HG02759 (cell line): ENCODE measurements around the gene UBE2E2.
A peak's percentile ranks its signal among the peaks of the same experiment; 100 is the strongest.
"Not testable (repeated sequence)": the region's sequence is repeated elsewhere in the genome, so short reads cannot be mapped to it uniquely, and the experiment has no call there.

Source experiments
- ATAC-seq: cut with Tn5 transposase; IDR thresholded peaks from one replicate; pipeline ENCODE4 v1.9.1; 2021; ENCODE audit warnings: mild to moderate bottlenecking, moderate library complexity; ENCODE audit not compliant: unreplicated experiment

The UBE2E2 gene

GRCh38 chr3:23202921-23203707, at the start of gene UBE2E2:
Gene UBE2E2, plus strand, starts transcription at chr3:23203327.
- peak; percentile 74 for ATAC-seq

GRCh38 chr3:23153436-23153835, 49.7 kb upstream of the UBE2E2 start:
- no peak for ATAC-seq

- no peak for ATAC-seq
Observed at GRCh38 chr3:23157331-23157730, 45.8 kb upstream of the UBE2E2 start.

- ATAC-seq = no peak
Observed at GRCh38 chr3:23159929-23160328, 43.2 kb upstream of the UBE2E2 start.

GRCh38 chr3:23161308-23161707, 41.8 kb upstream of the UBE2E2 start:
- ATAC-seq = no peak

GRCh38 chr3:23161896-23162570, 41.1 kb upstream of the UBE2E2 start:
- peak; percentile 76 for ATAC-seq

GRCh38 chr3:23162934-23163333, 40.2 kb upstream of the UBE2E2 start:
- peak; percentile 44 for ATAC-seq

- no peak for ATAC-seq
Observed at GRCh38 chr3:23164746-23165145, 38.4 kb upstream of the UBE2E2 start.

- no peak for ATAC-seq
Observed at GRCh38 chr3:23165571-23165970, 37.6 kb upstream of the UBE2E2 start.

- no peak for ATAC-seq
Observed at GRCh38 chr3:23166276-23166675, 36.9 kb upstream of the UBE2E2 start.

- no peak for ATAC-seq
Observed at GRCh38 chr3:23166845-23167244, 36.3 kb upstream of the UBE2E2 start.

- no peak for ATAC-seq
Observed at GRCh38 chr3:23169551-23169950, 33.6 kb upstream of the UBE2E2 start.

GRCh38 chr3:23170291-23170690, 32.8 kb upstream of the UBE2E2 start:
- ATAC-seq = no peak

- no peak for ATAC-seq
Observed at GRCh38 chr3:23172059-23172458, 31.1 kb upstream of the UBE2E2 start.

GRCh38 chr3:23174426-23175039, 28.6 kb upstream of the UBE2E2 start:
- no peak for ATAC-seq

- no peak for ATAC-seq
Observed at GRCh38 chr3:23175341-23176083, 27.6 kb upstream of the UBE2E2 start.

- not testable (repeated sequence) for ATAC-seq
Observed at GRCh38 chr3:23176839-23177238, 26.3 kb upstream of the UBE2E2 start.

- ATAC-seq = no peak
Observed at GRCh38 chr3:23182996-23183513, 20.1 kb upstream of the UBE2E2 start.

GRCh38 chr3:23183731-23184130, 19.4 kb upstream of the UBE2E2 start:
- no peak for ATAC-seq

GRCh38 chr3:23185861-23186260, 17.3 kb upstream of the UBE2E2 start:
- ATAC-seq = no peak

- ATAC-seq = no peak
Observed at GRCh38 chr3:23189187-23189586, 13.9 kb upstream of the UBE2E2 start.
